SK-N-SH (cell line): ENCODE measurements around the gene MRPS6. TPM values are rescaled to one million over a fixed set of nuclear protein-coding genes. Genes with fewer than 3 reads are reported as not detected.

Source experiments
- CTCF ChIA-PET: fragments of 300-600, 350-600 bp; formaldehyde crosslinking; extraction: SDS; loops from one replicate; lab custom pipeline; 2021; lab: Yijun Ruan, JAX
- POLR2A ChIA-PET: fragments of 350-600 bp; sonication (Branson Sonifier 250); formaldehyde crosslinking; extraction: SDS; loops from one replicate; lab custom pipeline; 2020; ENCODE audit warnings: antibody characterized with exemption, inconsistent platforms; lab: Yijun Ruan, JAX
- DNase-seq: peaks from one replicate; pipeline ENCODE4 v3.0.0; 2012
- H2AFZ ChIP-seq: fragments of 200-600 bp; sonication (generic); 2 replicates; pipeline ENCODE4 v1.8.1; 2016; ENCODE audit warnings: antibody characterized with exemption, mild to moderate bottlenecking, low read depth
- H3F3A ChIP-seq: fragments of 200-600 bp; sonication (generic); replicated peaks from 2 replicates; pipeline ENCODE3; 2016; ENCODE audit warnings: antibody characterized with exemption, mild to moderate bottlenecking; ENCODE audit not compliant: insufficient read depth
- H3K27ac ChIP-seq, 2 experiments: fragments of 200-500 bp in 1 of 2; fragments of 200-600 bp in 1 of 2; sonication (Bioruptor generic) in 1 of 2; sonication (generic), shearing (Covaris generic) in 1 of 2; 2 replicates each; pipeline versions ENCODE4 v1.5.1 to v1.6.1; 2014 to 2016; ENCODE audit warnings: low read depth in 2 of 2, inconsistent platforms in 1 of 2, low read length in 1 of 2, mild to moderate bottlenecking in 1 of 2, mixed read lengths in 1 of 2
- H3K27me3 ChIP-seq: fragments of 200-600 bp; sonication (generic), shearing (Covaris generic); 2 replicates; pipeline ENCODE4 v1.6.1; 2016; ENCODE audit warnings: mixed run types; ENCODE audit not compliant: insufficient read depth
- H3K36me3 ChIP-seq, 2 experiments: fragments of 200-500 bp in 1 of 2; fragments of 200-600 bp in 1 of 2; sonication (Bioruptor generic) in 1 of 2; sonication (generic) in 1 of 2; replicated peaks in 1 of 2; 2 replicates each; pipeline versions ENCODE3 to v1.5.1; 2014 to 2016; ENCODE audit warnings: low read length in 1 of 2, mild to moderate bottlenecking in 1 of 2; ENCODE audit not compliant: insufficient read depth in 2 of 2, control insufficient read depth in 1 of 2
- H3K4me1 ChIP-seq, 2 experiments: fragments of 200-500 bp in 1 of 2; fragments of 200-600 bp in 1 of 2; sonication (Bioruptor generic) in 1 of 2; sonication (generic), shearing (Covaris generic) in 1 of 2; 2 replicates each; pipeline versions ENCODE4 v1.5.1 to v1.6.1; 2014 to 2016; ENCODE audit warnings: low read depth in 1 of 2, low read length in 1 of 2, mixed run types in 1 of 2; ENCODE audit not compliant: insufficient read depth in 2 of 2, control insufficient read depth in 1 of 2
- H3K4me2 ChIP-seq: fragments of 200-600 bp; sonication (generic), shearing (Covaris generic); 2 replicates; pipeline ENCODE4 v1.6.1; 2017; ENCODE audit warnings: mixed run types
- H3K4me3 ChIP-seq, 2 experiments: fragments of 200-500 bp in 1 of 2; fragments of 200-600 bp in 1 of 2; sonication (Bioruptor generic) in 1 of 2; sonication (generic), shearing (Covaris generic) in 1 of 2; 2 replicates each; pipeline versions ENCODE4 v1.5.1 to v1.8.1; 2014 to 2016; ENCODE audit warnings: low read depth in 2 of 2, inconsistent platforms in 1 of 2, low read length in 1 of 2, mild to moderate bottlenecking in 1 of 2, mixed read lengths in 1 of 2, moderate library complexity in 1 of 2
- H3K79me2 ChIP-seq: fragments of 200-600 bp; sonication (generic); 2 replicates; pipeline ENCODE4 v1.8.1; 2017; ENCODE audit warnings: mild to moderate bottlenecking; ENCODE audit not compliant: insufficient read depth
- H3K9ac ChIP-seq: fragments of 200-600 bp; sonication (generic); 2 replicates; pipeline ENCODE4 v1.6.1; 2017; ENCODE audit warnings: mixed run types
- H3K9me2 ChIP-seq: fragments of 200-600 bp; sonication (generic); 2 replicates; pipeline ENCODE4 v1.6.1; 2017; ENCODE audit warnings: mixed run types
- H3K9me3 ChIP-seq: fragments of 200-600 bp; sonication (generic); 2 replicates; pipeline ENCODE4 v1.6.1; 2017; ENCODE audit warnings: mixed run types, mild to moderate bottlenecking, moderate library complexity
- H4K20me1 ChIP-seq: fragments of 200-600 bp; sonication (generic); 2 replicates; pipeline ENCODE4 v1.6.1; 2017; ENCODE audit warnings: mild to moderate bottlenecking, mixed run types; ENCODE audit not compliant: insufficient read depth
- ELF1 ChIP-seq: IDR thresholded peaks from 2 replicates; pipeline ENCODE4 v1.4.0; 2012
- EP300 ChIP-seq, 2 experiments: IDR thresholded peaks; 2 replicates each; pipeline versions ENCODE4 v1.4.0 to v1.6.1; 2012; ENCODE audit warnings: borderline replicate concordance in 1 of 2, low read depth in 1 of 2, low read length in 1 of 2
- FOSL2 ChIP-seq: IDR thresholded peaks from 2 replicates; pipeline ENCODE4 v1.4.0; 2012; ENCODE audit warnings: low read depth, mild to moderate bottlenecking, moderate library complexity, borderline replicate concordance
- FOXJ3 ChIP-seq: sonication (generic); formaldehyde crosslinking; IDR thresholded peaks from 2 replicates; pipeline ENCODE4 v1.5.1; 2020; ENCODE audit warnings: mild to moderate bottlenecking, missing genetic modification reagents
- FOXM1 ChIP-seq: IDR thresholded peaks from 2 replicates; pipeline ENCODE4 v1.4.0; 2012; ENCODE audit warnings: low read depth, mild to moderate bottlenecking
- GABPA ChIP-seq: IDR thresholded peaks from 2 replicates; pipeline ENCODE4 v1.4.0; 2012; ENCODE audit warnings: low read depth, mild to moderate bottlenecking
- MEF2A ChIP-seq: IDR thresholded peaks from 2 replicates; pipeline ENCODE4 v1.4.0; 2012; ENCODE audit warnings: low read depth, borderline replicate concordance
- NFIC ChIP-seq: IDR thresholded peaks from 2 replicates; pipeline ENCODE4 v1.4.0; 2012; ENCODE audit warnings: borderline replicate concordance
- NRF1 ChIP-seq: IDR thresholded peaks from 2 replicates; pipeline ENCODE4 v1.6.1; 2012; ENCODE audit warnings: low read depth, mild to moderate bottlenecking, low read length
- RAD21 ChIP-seq: IDR thresholded peaks from 2 replicates; pipeline ENCODE4 v1.6.1; 2012; ENCODE audit warnings: mild to moderate bottlenecking, low read length
- RCOR1 ChIP-seq: fragments of 150-350 bp; IDR thresholded peaks from 2 replicates; pipeline ENCODE4 v1.6.1; 2017; ENCODE audit warnings: antibody characterized with exemption, low read length
- REST ChIP-seq: IDR thresholded peaks from 2 replicates; pipeline ENCODE4 v1.6.1; 2012; ENCODE audit warnings: mild to moderate bottlenecking, low read depth, low read length, moderate library complexity
- RFX5 ChIP-seq: IDR thresholded peaks from 2 replicates; pipeline ENCODE4 v1.6.1; 2012; ENCODE audit warnings: mild to moderate bottlenecking, improper control_type of control experiment, low read length
- SIN3A ChIP-seq: IDR thresholded peaks from 2 replicates; pipeline ENCODE4 v1.6.1; 2012; ENCODE audit warnings: low read depth, mild to moderate bottlenecking, low read length, moderate library complexity, borderline replicate concordance
- SMC3 ChIP-seq: IDR thresholded peaks from 2 replicates; pipeline ENCODE4 v1.6.1; 2012; ENCODE audit warnings: low read depth, low read length, improper control_type of control experiment
- TCF12 ChIP-seq: IDR thresholded peaks from 2 replicates; pipeline ENCODE4 v1.4.0; 2012
- TEAD4 ChIP-seq: IDR thresholded peaks from 2 replicates; pipeline ENCODE4 v1.4.0; 2012; ENCODE audit warnings: mild to moderate bottlenecking, borderline replicate concordance; ENCODE audit not compliant: insufficient read depth
- USF2 ChIP-seq: fragments of 150-350 bp; IDR thresholded peaks from 2 replicates; pipeline ENCODE4 v1.6.1; 2017; ENCODE audit warnings: antibody characterized with exemption, low read length, low read depth, borderline replicate concordance
- WGBS: methylation state at CpG from one replicate; pipeline ENCODE4 v1.1.6; 2017; ENCODE audit warnings: low lambda C conversion rate; 5-methylcytosine and 5-hydroxymethylcytosine counted together
- polyA plus RNA-seq, 3 experiments: library from polyadenylated mRNA; depleted of rRNA; stranded (reverse); fragments of >200 nt; gene quantifications; 2 replicates each; pipeline ENCODE4 v1.2.3, GENCODE V29; 2012
- TF ChIP-seq, protein P1 (sequence below): IDR thresholded peaks from 2 replicates; pipeline ENCODE4 v1.4.0; 2012; ENCODE audit warnings: low read depth, borderline replicate concordance

Gene MRPS6
- polyA plus RNA-seq, 1 of the 3 experiments (the other 2 are of a cell fraction) = 69.2 TPM

DNA sequence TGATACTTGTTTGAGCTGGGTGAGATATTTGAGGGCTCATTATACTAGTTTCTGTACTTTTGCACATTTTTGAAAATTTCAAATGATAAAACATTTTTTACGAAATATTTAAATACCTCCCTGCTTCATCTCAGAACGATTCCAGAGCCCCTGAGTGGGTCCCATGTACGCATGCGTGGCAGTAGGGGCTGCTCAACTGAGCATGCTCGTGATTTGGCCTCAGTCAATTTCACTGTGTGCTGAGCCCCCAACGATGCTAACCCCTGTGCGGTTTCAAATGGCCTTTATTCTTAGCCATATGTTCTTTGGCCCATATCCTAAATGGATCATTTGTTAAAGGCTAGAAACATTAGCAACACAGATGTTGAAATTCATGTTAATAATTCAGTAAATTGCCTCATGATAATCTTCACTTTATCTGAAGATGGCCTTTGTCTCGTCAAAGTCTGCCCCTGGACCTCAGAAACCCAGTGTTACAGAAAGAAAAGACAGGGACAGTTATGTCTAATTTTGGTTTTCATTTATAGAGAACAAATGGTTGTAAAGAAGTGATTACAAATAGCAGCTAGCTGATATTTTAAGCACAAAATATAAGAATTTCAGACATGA is 108.2 kb downstream of the MRPS6 start:
- WGBS = 82% methylated on average over 8 of the region's 8 CpGs
- no peaks in the 10 kb centered on the region for H4K20me1 ChIP-seq

More for the DNA sequence above, 108.2 kb downstream of the MRPS6 start:
- ChIA-PET POLR2A (no interaction called here), CTCF (interaction anchor here (1.1 kb wide), 1 partner anchor 21 kb away, joined by 4 read pairs; no protein-coding TSS in a partner anchor)
- Histone ChIP-seq H3K4me3 (no peak overlapping the region), H3K9me3 (no peaks in the 10 kb centered on the region), H3K27me3 (no peaks in the 10 kb centered on the region), H3K4me2 (no peak overlapping the region), H3K27ac (no peak overlapping the region), H3K9me2 (no peaks in the 10 kb centered on the region), H3F3A (no peaks in the 10 kb centered on the region), H3K79me2 (no peaks in the 10 kb centered on the region), H3K4me1 (peaks cover 0 to 5% of the 10 kb centered on the region in 2 experiments; a peak in 1 of 4 replicates), H2AFZ (no peak overlapping the region), H3K36me3 (no peaks in the 10 kb centered on the region), H3K9ac (no peak overlapping the region)
- no peak for DNase-seq
- TF ChIP-seq NRF1 (no peak), RAD21 (no peak), FOXJ3 (CRISPR knock-in tag) (no peak), TCF12 (no peak), USF2 (no peak), NFIC (no peak), FOXM1 (no peak), ELF1 (no peak), SMC3 (no peak), RCOR1 (no peak), TEAD4 (no peak), GABPA (no peak), REST (no peak), EP300 (IDR thresholded peaks at IDR 0.05; ENCODE audit: borderline replicate concordance in 1 of 2, low read depth in 1 of 2, low read length in 1 of 2) (no peak), SIN3A (no peak), FOSL2 (no peak), RFX5 (no peak), MEF2A (no peak)
- TF ChIP-seq, protein P1, sequence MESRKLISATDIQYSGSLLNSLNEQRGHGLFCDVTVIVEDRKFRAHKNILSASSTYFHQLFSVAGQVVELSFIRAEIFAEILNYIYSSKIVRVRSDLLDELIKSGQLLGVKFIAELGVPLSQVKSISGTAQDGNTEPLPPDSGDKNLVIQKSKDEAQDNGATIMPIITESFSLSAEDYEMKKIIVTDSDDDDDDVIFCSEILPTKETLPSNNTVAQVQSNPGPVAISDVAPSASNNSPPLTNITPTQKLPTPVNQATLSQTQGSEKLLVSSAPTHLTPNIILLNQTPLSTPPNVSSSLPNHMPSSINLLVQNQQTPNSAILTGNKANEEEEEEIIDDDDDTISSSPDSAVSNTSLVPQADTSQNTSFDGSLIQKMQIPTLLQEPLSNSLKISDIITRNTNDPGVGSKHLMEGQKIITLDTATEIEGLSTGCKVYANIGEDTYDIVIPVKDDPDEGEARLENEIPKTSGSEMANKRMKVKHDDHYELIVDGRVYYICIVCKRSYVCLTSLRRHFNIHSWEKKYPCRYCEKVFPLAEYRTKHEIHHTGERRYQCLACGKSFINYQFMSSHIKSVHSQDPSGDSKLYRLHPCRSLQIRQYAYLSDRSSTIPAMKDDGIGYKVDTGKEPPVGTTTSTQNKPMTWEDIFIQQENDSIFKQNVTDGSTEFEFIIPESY = no peak
